ENCODE data around the gene CLDND1. TPM values are rescaled to one million over a fixed set of nuclear protein-coding genes. Genes with fewer than 3 reads are reported as not detected.
A peak's percentile ranks its signal among the peaks of the same experiment; 100 is the strongest.

CLDND1 gene
- total and polyA plus RNA-seq, 10 of the 15 experiments (the other 5 are each of a cell fraction or from before 2014, with no cell fraction given) = 97.8 to 225 (median 152) TPM

- TF ChIP-seq, protein P1, sequence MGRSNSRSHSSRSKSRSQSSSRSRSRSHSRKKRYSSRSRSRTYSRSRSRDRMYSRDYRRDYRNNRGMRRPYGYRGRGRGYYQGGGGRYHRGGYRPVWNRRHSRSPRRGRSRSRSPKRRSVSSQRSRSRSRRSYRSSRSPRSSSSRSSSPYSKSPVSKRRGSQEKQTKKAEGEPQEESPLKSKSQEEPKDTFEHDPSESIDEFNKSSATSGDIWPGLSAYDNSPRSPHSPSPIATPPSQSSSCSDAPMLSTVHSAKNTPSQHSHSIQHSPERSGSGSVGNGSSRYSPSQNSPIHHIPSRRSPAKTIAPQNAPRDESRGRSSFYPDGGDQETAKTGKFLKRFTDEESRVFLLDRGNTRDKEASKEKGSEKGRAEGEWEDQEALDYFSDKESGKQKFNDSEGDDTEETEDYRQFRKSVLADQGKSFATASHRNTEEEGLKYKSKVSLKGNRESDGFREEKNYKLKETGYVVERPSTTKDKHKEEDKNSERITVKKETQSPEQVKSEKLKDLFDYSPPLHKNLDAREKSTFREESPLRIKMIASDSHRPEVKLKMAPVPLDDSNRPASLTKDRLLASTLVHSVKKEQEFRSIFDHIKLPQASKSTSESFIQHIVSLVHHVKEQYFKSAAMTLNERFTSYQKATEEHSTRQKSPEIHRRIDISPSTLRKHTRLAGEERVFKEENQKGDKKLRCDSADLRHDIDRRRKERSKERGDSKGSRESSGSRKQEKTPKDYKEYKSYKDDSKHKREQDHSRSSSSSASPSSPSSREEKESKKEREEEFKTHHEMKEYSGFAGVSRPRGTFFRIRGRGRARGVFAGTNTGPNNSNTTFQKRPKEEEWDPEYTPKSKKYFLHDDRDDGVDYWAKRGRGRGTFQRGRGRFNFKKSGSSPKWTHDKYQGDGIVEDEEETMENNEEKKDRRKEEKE (IDR thresholded peaks at IDR 0.05) = no peak
- TF ChIP-seq CREM (IDR thresholded peaks at IDR 0.05; ENCODE audit: low read depth) (peak; percentile 35; the same call in 1 of the 2 replicates), PRDM15 (CRISPR knock-in tag; IDR thresholded peaks at IDR 0.05) (no peak), CEBPZ (IDR thresholded peaks at IDR 0.05; ENCODE audit: low read depth, low read length) (no peak), CHD2 (IDR thresholded peaks at IDR 0.05; ENCODE audit: borderline replicate concordance, low read depth, low read length) (no peak), POLR2AphosphoS5 (IDR thresholded peaks at IDR 0.05; ENCODE audit: low read length) (peak; percentile 89), MEF2B (IDR thresholded peaks at IDR 0.05; ENCODE audit: partially characterized antibody, poor library complexity, severe bottlenecking) (no peak), SREBF2 (IDR thresholded peaks at IDR 0.05; ENCODE audit: low read length) (no peak), POLR2A (IDR thresholded peaks at IDR 0.05; ENCODE audit: low read depth, low read length) (peak; percentile 60), NRF1 (conservative IDR thresholded peaks at IDR 0.05; ENCODE audit: low read depth, low read length) (no peak), NKRF (conservative IDR thresholded peaks at IDR 0.05) (no peak), BACH1 (IDR thresholded peaks at IDR 0.05; ENCODE audit: borderline replicate concordance) (peak; percentile 44), PAX8 (IDR thresholded peaks at IDR 0.05) (no peak), EZH2 (IDR thresholded peaks at IDR 0.05; ENCODE audit: borderline replicate concordance, control insufficient read depth, low read depth, low read length) (no peak), SMAD5 (IDR thresholded peaks at IDR 0.05; ENCODE audit: low read depth) (peak; percentile 78; the same call in 1 of the 2 replicates), TARDBP (IDR thresholded peaks at IDR 0.05; ENCODE audit: borderline replicate concordance) (no peak)
- TF ChIP-seq, protein P2, sequence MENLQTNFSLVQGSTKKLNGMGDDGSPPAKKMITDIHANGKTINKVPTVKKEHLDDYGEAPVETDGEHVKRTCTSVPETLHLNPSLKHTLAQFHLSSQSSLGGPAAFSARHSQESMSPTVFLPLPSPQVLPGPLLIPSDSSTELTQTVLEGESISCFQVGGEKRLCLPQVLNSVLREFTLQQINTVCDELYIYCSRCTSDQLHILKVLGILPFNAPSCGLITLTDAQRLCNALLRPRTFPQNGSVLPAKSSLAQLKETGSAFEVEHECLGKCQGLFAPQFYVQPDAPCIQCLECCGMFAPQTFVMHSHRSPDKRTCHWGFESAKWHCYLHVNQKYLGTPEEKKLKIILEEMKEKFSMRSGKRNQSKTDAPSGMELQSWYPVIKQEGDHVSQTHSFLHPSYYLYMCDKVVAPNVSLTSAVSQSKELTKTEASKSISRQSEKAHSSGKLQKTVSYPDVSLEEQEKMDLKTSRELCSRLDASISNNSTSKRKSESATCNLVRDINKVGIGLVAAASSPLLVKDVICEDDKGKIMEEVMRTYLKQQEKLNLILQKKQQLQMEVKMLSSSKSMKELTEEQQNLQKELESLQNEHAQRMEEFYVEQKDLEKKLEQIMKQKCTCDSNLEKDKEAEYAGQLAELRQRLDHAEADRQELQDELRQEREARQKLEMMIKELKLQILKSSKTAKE (IDR thresholded peaks at IDR 0.05; ENCODE audit: low read depth, poor library complexity, severe bottlenecking) = peak; percentile 48
Measured at GRCh38 chr3:98560911-98561310, 38.2 kb upstream of the CLDND1 start (continued).
